GM12874 (cell line): Measurements from ENCODE around the gene PDGFRB.

ENCODE experiments used
- TF ChIP-seq, protein P1 (sequence below): IDR thresholded peaks from 2 replicates; pipeline ENCODE4 v1.5.1; 2011; ENCODE audit warnings: low read depth, mild to moderate bottlenecking, control low read depth, low read length, moderate library complexity; ENCODE audit not compliant: insufficient read depth

PDGFRB gene

GRCh38 chr5:150195736-150196485 lies 40.3 kb upstream of the PDGFRB start:
- TF ChIP-seq, protein P1, sequence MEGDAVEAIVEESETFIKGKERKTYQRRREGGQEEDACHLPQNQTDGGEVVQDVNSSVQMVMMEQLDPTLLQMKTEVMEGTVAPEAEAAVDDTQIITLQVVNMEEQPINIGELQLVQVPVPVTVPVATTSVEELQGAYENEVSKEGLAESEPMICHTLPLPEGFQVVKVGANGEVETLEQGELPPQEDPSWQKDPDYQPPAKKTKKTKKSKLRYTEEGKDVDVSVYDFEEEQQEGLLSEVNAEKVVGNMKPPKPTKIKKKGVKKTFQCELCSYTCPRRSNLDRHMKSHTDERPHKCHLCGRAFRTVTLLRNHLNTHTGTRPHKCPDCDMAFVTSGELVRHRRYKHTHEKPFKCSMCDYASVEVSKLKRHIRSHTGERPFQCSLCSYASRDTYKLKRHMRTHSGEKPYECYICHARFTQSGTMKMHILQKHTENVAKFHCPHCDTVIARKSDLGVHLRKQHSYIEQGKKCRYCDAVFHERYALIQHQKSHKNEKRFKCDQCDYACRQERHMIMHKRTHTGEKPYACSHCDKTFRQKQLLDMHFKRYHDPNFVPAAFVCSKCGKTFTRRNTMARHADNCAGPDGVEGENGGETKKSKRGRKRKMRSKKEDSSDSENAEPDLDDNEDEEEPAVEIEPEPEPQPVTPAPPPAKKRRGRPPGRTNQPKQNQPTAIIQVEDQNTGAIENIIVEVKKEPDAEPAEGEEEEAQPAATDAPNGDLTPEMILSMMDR: no peak

DNA sequence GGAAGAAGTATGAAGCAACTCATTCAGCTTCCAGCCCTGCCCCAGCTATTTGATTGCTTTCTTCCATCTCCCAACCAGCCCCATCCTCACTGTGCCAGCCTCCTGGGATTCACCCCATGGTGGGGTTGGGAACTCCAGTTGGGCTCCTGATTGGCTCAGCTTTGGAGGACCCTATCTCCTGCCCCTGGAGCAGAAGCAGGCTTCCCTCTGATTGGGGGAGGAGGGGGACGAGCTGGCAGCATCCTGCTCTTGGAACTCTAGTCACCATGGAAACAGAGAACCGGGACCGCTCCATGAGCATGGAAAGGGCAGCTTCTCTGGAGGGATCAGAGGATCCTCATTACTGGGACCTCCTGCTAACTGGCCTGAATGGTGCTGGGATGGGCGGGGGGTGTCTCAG lies 36.8 kb upstream of the PDGFRB start:
- TF ChIP-seq, protein P1: no peak

- TF ChIP-seq, protein P1: no peak
These were observed 35.3 kb upstream of the PDGFRB start for GRCh38 chr5:150190987-150191386.

DNA sequence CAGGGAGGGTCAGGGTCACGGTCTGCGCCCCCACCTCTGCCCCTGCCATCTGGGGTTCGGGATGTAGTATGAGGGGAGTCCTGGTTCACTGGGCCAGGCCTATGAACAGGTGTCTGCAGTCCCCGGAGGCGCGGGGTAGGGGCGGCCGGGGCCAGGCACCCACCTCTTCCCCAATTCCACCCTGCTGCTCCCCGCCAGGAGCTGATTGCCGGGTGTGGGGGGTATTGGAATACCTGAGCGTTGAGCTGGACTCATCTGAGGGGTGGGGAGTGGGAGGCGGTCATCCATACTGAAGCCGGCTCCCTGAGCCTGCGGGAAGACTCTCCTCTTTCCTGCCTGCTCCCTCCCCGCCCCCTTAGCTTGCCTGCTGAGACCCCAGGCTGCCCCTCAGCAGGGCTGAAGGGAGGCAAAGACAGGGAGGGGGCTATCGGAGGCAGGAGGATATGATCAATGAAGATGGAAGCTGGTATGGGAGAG lies 34.9 kb upstream of the PDGFRB start:
- TF ChIP-seq, protein P1: no peak

DNA sequence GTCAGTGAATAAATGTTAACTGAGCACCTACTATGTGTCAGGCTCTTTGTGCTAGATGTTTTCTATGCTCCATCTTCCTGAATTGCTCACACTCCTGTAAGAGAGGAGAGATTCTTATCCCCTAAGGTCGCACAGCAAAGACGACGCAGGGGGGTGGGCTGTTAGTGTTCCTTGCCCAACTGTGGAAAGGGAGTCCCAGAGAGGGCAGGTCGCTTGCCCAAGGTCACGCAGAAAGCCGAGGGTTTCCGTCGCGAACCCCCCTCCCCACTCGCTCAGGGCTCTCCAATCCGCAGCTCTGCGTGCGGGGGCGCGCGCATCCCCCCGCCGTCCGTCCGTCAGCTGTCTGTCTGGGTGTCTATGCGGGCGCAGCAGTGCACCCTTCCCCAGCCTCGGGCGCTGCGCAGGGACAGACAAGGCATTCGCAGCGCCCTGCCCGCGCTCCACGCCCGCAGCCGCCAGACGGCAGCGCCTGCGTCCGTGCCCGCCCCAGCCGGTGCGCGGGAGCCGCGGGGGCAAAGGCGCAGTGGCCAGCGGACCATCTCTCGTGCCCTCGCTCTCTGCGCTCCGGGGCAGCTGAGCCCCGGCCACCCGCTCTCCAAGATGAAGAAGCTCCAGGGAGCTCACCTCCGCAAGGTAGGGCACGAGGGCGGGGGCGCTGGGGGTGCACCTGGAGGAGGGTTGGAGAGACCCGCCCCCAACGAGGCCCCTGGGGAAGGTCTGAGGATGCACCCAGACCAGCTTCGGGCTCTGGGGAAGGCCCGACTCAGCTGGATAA lies 34.3 kb upstream of the PDGFRB start, which contains the start of gene SLC6A7:
Gene SLC6A7, plus strand, starts transcription at position 335 of the 775 bp plus-strand sequence. Its CDS starts 266 bp downstream, at position 601.
- TF ChIP-seq, protein P1: no peak

DNA sequence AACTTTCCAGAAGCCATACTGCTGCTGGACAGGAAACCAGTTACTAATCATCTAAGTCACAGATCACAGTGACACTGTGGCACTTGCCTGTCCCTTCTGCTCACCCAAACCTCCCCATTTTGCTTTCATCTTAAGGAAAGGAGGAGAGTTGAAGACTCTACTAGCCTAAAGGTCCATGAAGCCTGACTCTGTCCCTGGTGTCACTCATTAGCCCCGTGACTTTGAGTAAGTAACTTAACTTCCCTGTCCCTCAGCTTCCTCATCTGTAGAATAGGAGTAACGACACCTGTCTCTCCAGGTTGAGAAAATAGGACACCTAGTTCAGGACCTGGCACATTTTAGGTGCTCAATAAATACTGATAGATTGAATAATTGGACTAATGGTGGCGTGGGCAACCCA lies 33.7 kb upstream of the PDGFRB start:
- TF ChIP-seq, protein P1: no peak

DNA sequence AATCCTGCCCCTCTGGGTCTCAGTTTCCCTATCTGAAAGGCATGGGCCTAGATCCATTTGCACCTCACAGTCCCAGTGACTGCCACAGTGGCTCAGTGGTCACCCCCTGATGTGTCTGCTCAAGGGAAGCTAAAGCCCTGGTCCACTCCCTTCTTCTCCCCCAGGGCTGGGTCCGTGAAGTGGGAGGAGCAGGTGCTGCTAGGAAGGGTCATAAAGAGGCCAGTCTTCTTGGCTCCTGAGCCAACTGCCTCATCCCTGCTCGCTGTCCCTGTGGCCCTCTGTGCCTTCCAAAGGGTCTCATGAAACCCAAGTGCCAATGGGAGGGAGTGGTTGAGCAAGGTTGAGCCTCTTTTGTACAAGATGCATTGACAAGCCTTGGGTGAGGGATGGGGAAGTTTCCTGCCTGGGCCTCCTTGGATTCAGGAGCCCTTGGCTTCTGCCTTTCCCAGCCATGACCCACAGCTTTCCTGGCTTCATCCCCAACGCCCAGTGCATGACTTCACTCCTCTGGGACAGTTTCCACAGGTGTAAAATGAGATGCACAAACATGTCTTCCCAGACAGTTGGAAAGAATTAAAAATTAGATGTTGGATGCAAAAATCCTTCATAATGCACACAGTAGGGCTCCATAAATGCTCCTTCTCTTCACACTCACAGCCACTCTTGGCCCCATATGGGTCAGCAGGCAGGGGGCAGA lies 32.6 kb upstream of the PDGFRB start:
- TF ChIP-seq, protein P1: no peak
